Prostate gland (tissue), 2 donors: Measurements from ENCODE around the gene GNB1.

Experiments
- POLR2A ChIP-seq: fragments of 450-650 bp; IDR thresholded peaks from one replicate; pipeline ENCODE4 v1.6.1; 2016; ENCODE audit warnings: antibody characterized with exemption, mild to moderate bottlenecking
- POLR2AphosphoS5 ChIP-seq: sonication (generic); formaldehyde crosslinking; IDR thresholded peaks from one replicate; pipeline ENCODE4 v1.6.1; 2017; ENCODE audit warnings: antibody characterized with exemption
- TF ChIP-seq, protein P1 (sequence below), 4 experiments: fragments of 200-600 bp in 2 of 4; fragments of 450-650 bp in 2 of 4; sonication (generic) in 2 of 4; IDR thresholded peaks; 1 replicate in 3 of 4; 2 replicates in 1 of 4; pipeline ENCODE4 v1.5.1; 2016 to 2019; ENCODE audit warnings: antibody characterized with exemption in 4 of 4, mild to moderate bottlenecking in 2 of 4, moderate library complexity in 2 of 4

DNA sequence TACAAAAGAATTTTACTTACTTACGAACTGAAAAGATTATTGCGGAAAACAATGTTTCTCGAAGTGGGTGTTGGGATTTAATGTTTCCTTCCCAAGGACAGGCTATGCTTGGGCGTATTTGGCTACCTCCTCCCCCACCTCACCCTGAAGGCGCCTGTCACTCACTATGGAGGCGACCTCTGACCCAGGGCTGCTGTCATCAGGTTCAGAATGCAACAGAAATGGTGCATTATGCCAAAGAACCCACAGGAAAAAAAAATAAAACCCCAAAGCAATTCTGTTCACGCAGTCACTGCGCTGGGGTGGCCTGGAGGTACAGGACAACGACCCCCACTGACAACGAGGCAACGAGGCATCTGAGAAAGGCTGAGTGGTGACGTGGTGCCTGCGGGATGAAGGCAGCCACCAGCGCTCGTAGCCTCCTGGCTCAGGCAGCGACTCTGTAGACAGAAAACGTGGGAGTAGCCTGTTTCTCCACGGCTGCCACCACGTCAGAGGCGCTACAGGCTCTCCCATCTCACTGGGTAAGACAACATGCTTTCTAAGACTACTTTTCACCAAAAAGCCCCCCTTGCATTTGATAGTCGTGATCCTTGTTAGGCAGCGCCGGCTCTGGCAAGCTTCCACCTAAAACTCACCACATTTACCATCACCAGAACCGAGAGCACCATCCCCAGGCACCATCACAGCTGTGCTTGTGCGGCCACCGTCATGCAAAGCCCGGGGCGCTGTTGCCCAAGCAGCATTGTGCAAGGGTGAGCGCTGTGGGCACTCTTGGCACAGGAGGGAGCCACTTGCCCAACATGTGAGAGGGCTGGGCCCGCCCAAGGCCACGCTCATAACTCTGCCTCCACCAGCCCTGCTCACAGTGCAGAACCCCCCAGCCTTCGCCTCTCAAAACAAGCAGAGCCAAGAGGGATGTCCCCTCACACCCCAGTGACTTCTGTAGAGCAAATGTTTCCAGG is 126.9 kb downstream of the GNB1 start:
- TF ChIP-seq, protein P1, sequence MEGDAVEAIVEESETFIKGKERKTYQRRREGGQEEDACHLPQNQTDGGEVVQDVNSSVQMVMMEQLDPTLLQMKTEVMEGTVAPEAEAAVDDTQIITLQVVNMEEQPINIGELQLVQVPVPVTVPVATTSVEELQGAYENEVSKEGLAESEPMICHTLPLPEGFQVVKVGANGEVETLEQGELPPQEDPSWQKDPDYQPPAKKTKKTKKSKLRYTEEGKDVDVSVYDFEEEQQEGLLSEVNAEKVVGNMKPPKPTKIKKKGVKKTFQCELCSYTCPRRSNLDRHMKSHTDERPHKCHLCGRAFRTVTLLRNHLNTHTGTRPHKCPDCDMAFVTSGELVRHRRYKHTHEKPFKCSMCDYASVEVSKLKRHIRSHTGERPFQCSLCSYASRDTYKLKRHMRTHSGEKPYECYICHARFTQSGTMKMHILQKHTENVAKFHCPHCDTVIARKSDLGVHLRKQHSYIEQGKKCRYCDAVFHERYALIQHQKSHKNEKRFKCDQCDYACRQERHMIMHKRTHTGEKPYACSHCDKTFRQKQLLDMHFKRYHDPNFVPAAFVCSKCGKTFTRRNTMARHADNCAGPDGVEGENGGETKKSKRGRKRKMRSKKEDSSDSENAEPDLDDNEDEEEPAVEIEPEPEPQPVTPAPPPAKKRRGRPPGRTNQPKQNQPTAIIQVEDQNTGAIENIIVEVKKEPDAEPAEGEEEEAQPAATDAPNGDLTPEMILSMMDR (IDR thresholded peaks at IDR 0.05), result no peak
- TF ChIP-seq POLR2A (no peak), POLR2AphosphoS5 (no peak)
